Neuronal stem cell (in vitro differentiated cells): Measurements from ENCODE around the gene ZNF726.
"Not testable (repeated sequence)": the region's sequence is repeated elsewhere in the genome, so short reads cannot be mapped to it uniquely, and the experiment has no call there.

Experiments
- DNase-seq: peaks from one replicate; pipeline ENCODE4 v3.0.0-alpha.2; 2013; ENCODE audit warnings: low spot score
- H2AFZ ChIP-seq: one replicate; pipeline ENCODE4 v1.6.1; 2013; ENCODE audit warnings: mild to moderate bottlenecking, low read length, inconsistent platforms
- H2AK5ac ChIP-seq: 2 replicates; pipeline ENCODE4 v1.6.1; 2013; ENCODE audit warnings: low read depth, mild to moderate bottlenecking, inconsistent platforms, low read length, moderate library complexity, mixed read lengths
- H2BK120ac ChIP-seq: 2 replicates; pipeline ENCODE4 v1.6.1; 2013; ENCODE audit warnings: low read depth, mild to moderate bottlenecking, inconsistent platforms, low read length, moderate library complexity, mixed read lengths
- H2BK12ac ChIP-seq: one replicate; pipeline ENCODE4 v1.6.1; 2013; ENCODE audit warnings: low read length, inconsistent platforms
- H2BK15ac ChIP-seq: 2 replicates; pipeline ENCODE4 v1.6.1; 2013; ENCODE audit warnings: mild to moderate bottlenecking, low read length, inconsistent platforms, mixed read lengths
- H2BK5ac ChIP-seq: one replicate; pipeline ENCODE4 v1.6.1; 2013; ENCODE audit warnings: inconsistent platforms, mild to moderate bottlenecking, low read length, moderate library complexity
- H3K14ac ChIP-seq: one replicate; pipeline ENCODE4 v1.6.1; 2013; ENCODE audit warnings: low read length, inconsistent platforms
- H3K18ac ChIP-seq: 2 replicates; pipeline ENCODE4 v1.6.1; 2013; ENCODE audit warnings: low read length, inconsistent platforms
- H3K23ac ChIP-seq: 2 replicates; pipeline ENCODE4 v1.6.1; 2013; ENCODE audit warnings: low read depth, mild to moderate bottlenecking, mixed read lengths, low read length, inconsistent platforms; ENCODE audit not compliant: poor library complexity
- H3K27ac ChIP-seq: replicated peaks from 3 replicates; pipeline ENCODE4 v1.5.1; 2013; ENCODE audit warnings: low read length, inconsistent platforms
- H3K27me3 ChIP-seq, 3 experiments: 2 replicates each; pipeline ENCODE4 v1.6.1; 2013; ENCODE audit warnings: low read length in 3 of 3, mild to moderate bottlenecking in 2 of 3, inconsistent platforms in 1 of 3, low read depth in 1 of 3, mixed read lengths in 1 of 3, moderate library complexity in 1 of 3; ENCODE audit not compliant: control insufficient read depth in 3 of 3, insufficient read depth in 3 of 3
- H3K36me3 ChIP-seq, 2 donors: replicated peaks in 1 of 2; 2 replicates each; pipeline ENCODE4 v1.6.1; 2013; ENCODE audit warnings: low read length in 2 of 2; ENCODE audit not compliant: control insufficient read depth in 2 of 2, insufficient read depth in 2 of 2
- H3K4ac ChIP-seq: 2 replicates; pipeline ENCODE4 v1.6.1; 2013; ENCODE audit warnings: inconsistent platforms, mild to moderate bottlenecking, low read length, moderate library complexity
- H3K4me1 ChIP-seq, 2 donors: 1 replicate in 1 of 2; 2 replicates in 1 of 2; pipeline ENCODE4 v1.6.1; 2013; ENCODE audit warnings: low read length in 2 of 2, low read depth in 1 of 2; ENCODE audit not compliant: control insufficient read depth in 2 of 2, insufficient read depth in 1 of 2
- H3K4me2 ChIP-seq: one replicate; pipeline ENCODE4 v1.6.1; 2013; ENCODE audit warnings: mild to moderate bottlenecking, low read length, inconsistent platforms; ENCODE audit not compliant: insufficient read depth, poor library complexity, severe bottlenecking
- H3K4me3 ChIP-seq, 2 donors: 2 replicates each; pipeline ENCODE4 v1.5.1; 2013; ENCODE audit warnings: low read length in 2 of 2, mild to moderate bottlenecking in 2 of 2, inconsistent platforms in 1 of 2, moderate library complexity in 1 of 2
- H3K79me1 ChIP-seq: one replicate; pipeline ENCODE4 v1.6.1; 2013; ENCODE audit warnings: low read depth, mild to moderate bottlenecking, inconsistent platforms, low read length, moderate library complexity
- H3K9ac ChIP-seq: one replicate; pipeline ENCODE4 v1.6.1; 2013; ENCODE audit warnings: mild to moderate bottlenecking, low read depth, low read length, inconsistent platforms; ENCODE audit not compliant: poor library complexity
- H3K9me3 ChIP-seq, 2 donors: replicated peaks in 1 of 2; 2 replicates each; pipeline versions ENCODE3 to v1.6.1; 2013; ENCODE audit warnings: low read length in 2 of 2, mild to moderate bottlenecking in 2 of 2, inconsistent platforms in 1 of 2, low read depth in 1 of 2, mixed read lengths in 1 of 2, moderate library complexity in 1 of 2; ENCODE audit not compliant: control insufficient read depth in 2 of 2, insufficient read depth in 1 of 2
- H4K8ac ChIP-seq: one replicate; pipeline ENCODE4 v1.6.1; 2013; ENCODE audit warnings: low read depth, mild to moderate bottlenecking, inconsistent platforms, low read length, moderate library complexity
- H4K91ac ChIP-seq: one replicate; pipeline ENCODE4 v1.6.1; 2013; ENCODE audit warnings: low read length, low read depth, mild to moderate bottlenecking, inconsistent platforms; ENCODE audit not compliant: poor library complexity
- WGBS, 2 donors: extraction: QIAGEN DNeasy Blood & Tissue Kit; methylation state at CpG; one replicate each; pipeline ENCODE4 v1.1.7; 2013; ENCODE audit warnings: missing lambda C conversion rate in 2 of 2, mixed read lengths in 1 of 2; ENCODE audit not compliant: insufficient read length in 2 of 2, insufficient replicate concordance in 1 of 2; ENCODE audit errors: extremely low coverage in 2 of 2; 5-methylcytosine and 5-hydroxymethylcytosine counted together

Gene ZNF726

DNA sequence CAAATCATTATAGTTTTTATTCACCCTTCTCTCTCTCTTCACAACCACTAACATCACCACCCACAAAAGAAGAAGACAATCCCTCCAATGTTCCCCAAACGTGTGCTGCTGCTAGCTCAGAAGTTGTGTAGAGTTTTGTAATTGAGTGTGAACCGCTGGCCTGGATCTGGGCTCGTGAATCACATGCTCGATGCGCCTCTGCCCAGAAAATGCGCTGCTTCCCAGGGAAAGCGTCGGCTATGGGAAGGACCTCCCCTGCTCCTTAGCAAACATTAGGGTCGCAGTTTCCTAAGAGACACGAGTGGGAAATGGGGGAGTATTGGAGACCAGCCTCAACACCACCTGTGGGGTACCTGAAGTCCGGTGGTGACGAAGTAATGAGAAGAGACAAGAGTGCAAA lies 38.4 kb upstream of the ZNF726 start:
- H3K14ac ChIP-seq = no peak overlapping the region
- no peaks in the 10 kb centered on the region for H3K27me3 ChIP-seq
- no peak overlapping the region for H3K18ac ChIP-seq
- H4K91ac ChIP-seq = no peak overlapping the region
- H3K23ac ChIP-seq = no peak overlapping the region
- no CpG with 5 or more reads among the region's 12 CpGs for WGBS, 2 donors
- H3K4me2 ChIP-seq = no peak overlapping the region
- H2BK15ac ChIP-seq = no peak overlapping the region
- no peak overlapping the region for H2BK12ac ChIP-seq
- peaks cover 0 to 21% of the 10 kb centered on the region in 2 donors for H3K9me3 ChIP-seq
- H4K8ac ChIP-seq = no peak overlapping the region
- H2AFZ ChIP-seq = no peak overlapping the region
- no peak overlapping the region for H3K9ac ChIP-seq
- no peak overlapping the region for H2BK120ac ChIP-seq
- no peak overlapping the region for H3K4ac ChIP-seq
- no peak overlapping the region for H2BK5ac ChIP-seq
- no peaks in the 10 kb centered on the region for H3K79me1 ChIP-seq
- DNase-seq = no peak
- H3K4me3 ChIP-seq = no peak overlapping the region
- no peaks in the 10 kb centered on the region for H3K36me3 ChIP-seq
- no peak overlapping the region for H2AK5ac ChIP-seq
- H3K27ac ChIP-seq = no peak overlapping the region
- H3K4me1 ChIP-seq = no peaks in the 10 kb centered on the region

DNA sequence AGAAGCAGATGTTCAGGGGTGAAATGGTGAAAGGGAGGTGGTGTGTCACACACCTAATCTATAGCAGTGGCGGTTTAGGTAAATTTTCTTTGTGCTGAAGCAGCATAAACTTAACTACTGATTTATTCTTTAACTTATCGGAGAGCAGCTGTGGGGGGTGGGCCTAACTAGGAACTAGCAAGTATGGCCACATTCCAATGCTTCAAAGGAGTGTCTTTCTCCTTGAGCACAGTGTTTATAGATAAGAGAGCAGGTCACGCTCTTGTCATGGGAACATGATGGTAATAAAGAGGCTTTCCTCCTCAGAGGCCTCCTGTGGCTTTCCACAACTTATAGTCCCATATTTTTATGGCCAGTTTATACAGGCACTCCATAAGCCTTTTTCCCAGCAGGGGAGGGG lies 37.9 kb upstream of the ZNF726 start:
- not testable (repeated sequence) for H3K4me2 ChIP-seq, H3K23ac ChIP-seq, H3K4ac ChIP-seq, H3K14ac ChIP-seq, DNase-seq, H3K27ac ChIP-seq, H2BK120ac ChIP-seq, H2AK5ac ChIP-seq, H2BK12ac ChIP-seq, H4K8ac ChIP-seq, H3K4me3 ChIP-seq, H3K79me1 ChIP-seq, H2BK15ac ChIP-seq, H2BK5ac ChIP-seq, H3K36me3 ChIP-seq, H4K91ac ChIP-seq, H3K9ac ChIP-seq, H3K18ac ChIP-seq, H2AFZ ChIP-seq, H3K27me3 ChIP-seq, H3K4me1 ChIP-seq
- H3K9me3 ChIP-seq = peaks cover 0 to 21% of the 10 kb centered on the region in 2 donors
- WGBS, 2 donors = no CpG with 5 or more reads among the region's 3 CpGs

DNA sequence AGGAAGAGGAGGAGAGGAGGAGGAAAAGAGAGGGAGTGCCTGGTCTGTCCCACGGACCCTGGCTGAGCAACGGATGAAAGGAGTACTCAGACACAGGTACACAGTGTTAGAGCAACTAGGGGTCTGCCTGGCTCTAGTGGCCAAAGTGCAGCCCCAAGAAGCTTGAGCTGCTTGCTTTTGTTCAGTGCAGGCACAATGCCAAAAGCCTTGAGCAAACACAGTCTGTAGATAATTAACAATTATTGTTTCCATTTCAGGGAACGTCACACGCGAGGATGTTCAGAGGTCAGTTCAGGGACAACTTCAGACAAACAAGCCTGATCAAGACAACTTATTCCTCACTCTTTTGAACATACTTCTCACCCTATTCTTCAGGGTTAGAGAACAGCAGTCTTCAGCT lies 32.2 kb upstream of the ZNF726 start:
- Histone ChIP-seq H3K27ac (no peak overlapping the region), H3K79me1 (no peaks in the 10 kb centered on the region), H4K8ac (no peak overlapping the region), H3K4me2 (no peak overlapping the region), H4K91ac (no peak overlapping the region), H2AK5ac (no peak overlapping the region), H3K14ac (no peak overlapping the region), H3K9me3 (peaks cover 0 to 17% of the 10 kb centered on the region in 2 donors), H2AFZ (no peak overlapping the region), H2BK12ac (no peak overlapping the region), H3K18ac (no peak overlapping the region), H2BK15ac (no peak overlapping the region), H2BK120ac (no peak overlapping the region), H3K4me1 (no peaks in the 10 kb centered on the region), H3K4me3 (no peak overlapping the region), H3K36me3 (no peaks in the 10 kb centered on the region), H2BK5ac (no peak overlapping the region), H3K23ac (no peak overlapping the region), H3K4ac (no peak overlapping the region), H3K9ac (no peak overlapping the region), H3K27me3 (no peaks in the 10 kb centered on the region)
- no CpG with 5 or more reads among the region's 5 CpGs for WGBS, 2 donors
- DNase-seq = no peak

DNA sequence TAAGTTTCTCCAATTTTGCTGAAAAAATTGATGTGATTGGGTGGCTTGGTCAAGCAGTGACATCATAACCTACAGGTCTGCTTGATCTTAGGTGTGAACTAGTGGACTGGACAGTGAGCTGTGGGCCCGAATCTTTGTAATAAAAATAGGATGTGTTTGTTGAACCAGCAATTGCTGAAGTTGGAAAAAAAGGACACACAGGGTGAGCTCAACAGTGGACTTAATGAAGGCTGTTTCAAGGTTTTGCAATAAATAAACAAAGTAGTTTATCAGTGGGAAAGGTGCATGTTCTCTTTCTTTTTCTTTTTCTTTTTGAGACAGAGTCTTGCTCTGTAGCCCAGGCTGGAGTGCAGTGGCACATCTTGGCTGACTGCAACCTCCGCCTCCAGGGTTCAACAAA lies 30.3 kb upstream of the ZNF726 start:
- Histone ChIP-seq H3K4me3 (no peak overlapping the region), H2BK5ac (no peak overlapping the region), H3K27me3 (no peaks in the 10 kb centered on the region), H3K4me2 (no peak overlapping the region), H4K8ac (no peak overlapping the region), H3K4ac (no peak overlapping the region), H3K27ac (no peak overlapping the region), H2BK12ac (no peak overlapping the region), H3K9ac (no peak overlapping the region), H3K18ac (no peak overlapping the region), H3K14ac (no peak overlapping the region), H2AK5ac (no peak overlapping the region), H3K36me3 (no peaks in the 10 kb centered on the region), H3K4me1 (no peaks in the 10 kb centered on the region), H4K91ac (no peak overlapping the region), H2BK15ac (no peak overlapping the region), H3K23ac (no peak overlapping the region), H3K9me3 (peaks cover 0 to 24% of the 10 kb centered on the region in 2 donors), H2BK120ac (no peak overlapping the region), H2AFZ (no peak overlapping the region), H3K79me1 (no peaks in the 10 kb centered on the region)
- DNase-seq = no peak
- no CpG with 5 or more reads among the region's 2 CpGs for WGBS, 2 donors
